HG02870 (cell line): ENCODE measurements around the gene DIAPH1.
A peak's percentile ranks its signal among the peaks of the same experiment; 100 is the strongest.

Source experiments
- ATAC-seq: cut with Tn5 transposase; IDR thresholded peaks from one replicate; pipeline ENCODE4 v1.9.1; 2021; ENCODE audit warnings: mild to moderate bottlenecking, moderate library complexity; ENCODE audit not compliant: unreplicated experiment

DIAPH1 gene

DNA sequence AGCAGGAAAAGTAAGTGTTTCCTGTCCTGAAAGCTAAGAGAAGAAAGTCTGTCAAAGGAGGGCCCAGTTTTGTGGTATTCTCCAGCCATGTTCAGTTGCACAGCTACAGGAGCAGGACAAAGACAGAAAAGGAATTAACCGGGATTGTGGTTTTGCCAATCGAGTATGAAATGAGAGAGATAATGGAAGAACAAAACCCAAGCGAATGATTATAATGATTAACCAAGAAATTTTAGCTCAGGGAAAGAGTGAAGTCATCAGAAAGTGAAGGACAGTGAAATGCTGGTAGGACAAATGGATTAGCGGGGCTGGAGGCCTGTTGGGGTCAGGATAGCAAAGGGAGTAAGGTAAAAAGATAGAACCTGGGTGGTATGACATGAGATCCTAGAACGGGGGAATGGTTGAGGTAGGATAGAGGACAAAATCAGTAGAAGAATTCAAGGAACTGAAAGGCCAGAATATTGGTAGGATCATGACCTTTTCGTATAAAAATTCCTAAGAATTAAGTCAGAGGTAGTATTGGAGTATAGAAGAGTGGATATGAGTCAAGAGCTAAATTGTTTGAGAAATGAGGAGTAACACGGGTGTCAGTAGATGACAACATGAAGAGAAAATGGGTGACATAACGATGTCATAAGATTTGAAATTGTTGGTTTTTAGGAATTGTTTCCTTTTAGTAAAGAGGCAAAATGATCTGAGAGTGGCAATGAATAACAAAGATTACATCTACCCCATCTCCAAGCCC lies 52.8 kb downstream of the DIAPH1 start:
- ATAC-seq: no peak

DNA sequence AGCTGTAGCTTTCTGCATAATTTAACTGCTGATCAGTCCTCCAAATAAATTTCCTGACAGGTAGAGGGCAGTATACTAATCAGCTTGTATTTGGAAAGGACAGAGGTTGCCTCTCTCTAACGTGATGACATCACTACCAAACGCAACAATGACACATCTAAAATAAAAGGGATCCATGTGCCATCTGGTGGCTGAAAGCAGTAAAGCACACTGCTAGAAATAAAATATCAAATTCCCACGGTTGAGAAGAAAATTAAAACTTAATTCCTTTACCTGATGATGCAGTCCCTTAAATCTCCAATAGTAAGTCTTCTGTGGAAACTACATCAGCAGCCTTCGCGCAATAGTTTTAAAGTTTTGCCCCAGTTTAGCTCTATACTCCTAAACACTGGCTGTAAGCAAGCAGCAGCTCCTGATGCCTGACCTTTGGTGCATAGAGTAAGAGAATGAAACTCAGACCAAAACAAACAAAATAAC lies 54.5 kb downstream of the DIAPH1 start:
- ATAC-seq: peak; percentile 97

DNA sequence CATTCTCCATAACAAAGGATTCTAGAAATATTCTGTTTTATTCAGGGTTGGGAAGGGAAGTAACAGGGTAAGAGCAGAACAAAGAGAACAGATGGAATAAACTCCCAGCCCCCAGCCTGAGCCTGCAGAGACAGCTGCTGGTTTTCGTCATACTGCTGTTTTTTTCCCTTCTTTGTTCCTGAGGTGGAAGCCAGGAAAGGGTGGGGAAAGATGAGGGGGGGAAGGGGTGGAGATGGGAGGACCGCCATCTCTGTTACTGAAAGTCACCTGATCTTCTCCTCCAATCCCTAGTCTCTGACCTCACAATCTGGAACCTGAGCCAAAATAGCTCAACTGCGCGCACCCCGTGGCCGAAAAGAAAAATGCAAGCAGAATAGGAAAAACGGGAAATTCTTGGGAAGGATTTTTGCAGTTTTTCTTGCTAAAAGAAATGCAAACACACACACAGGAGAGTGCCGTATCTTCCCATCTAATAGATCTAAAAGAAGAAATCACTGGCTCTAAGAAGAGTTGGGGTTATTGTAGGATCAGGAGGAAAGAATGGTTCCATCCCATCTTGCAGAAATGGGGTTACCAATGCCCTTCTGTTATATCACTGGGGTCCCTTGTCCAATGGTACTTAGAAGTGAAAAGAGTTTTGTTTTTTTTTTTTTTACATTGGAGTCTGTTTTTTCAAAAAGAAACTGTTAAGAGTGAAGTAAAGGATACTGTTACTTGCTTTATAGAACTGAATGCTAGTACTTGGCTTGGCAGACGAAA lies 57.9 kb downstream of the DIAPH1 start:
- no peak for ATAC-seq

DNA sequence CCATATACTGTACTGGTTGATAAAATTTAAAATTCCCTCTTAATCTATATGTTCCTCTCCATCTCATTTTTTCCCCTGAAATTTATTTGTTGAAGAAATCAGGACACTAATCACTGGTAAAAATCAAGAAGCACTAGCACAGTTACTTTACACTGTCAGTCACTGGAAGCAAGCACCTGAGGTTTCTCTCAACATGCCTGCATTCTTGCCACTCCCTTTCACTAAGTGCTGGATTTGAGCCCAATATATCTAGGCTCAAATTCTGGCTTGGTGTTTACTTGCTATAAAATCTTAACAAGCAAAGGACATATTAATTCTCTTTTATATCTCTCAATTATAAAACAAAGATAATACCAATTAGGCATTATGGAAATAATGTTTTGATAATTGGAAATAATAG lies 58.6 kb downstream of the DIAPH1 start:
- ATAC-seq: no peak

DNA sequence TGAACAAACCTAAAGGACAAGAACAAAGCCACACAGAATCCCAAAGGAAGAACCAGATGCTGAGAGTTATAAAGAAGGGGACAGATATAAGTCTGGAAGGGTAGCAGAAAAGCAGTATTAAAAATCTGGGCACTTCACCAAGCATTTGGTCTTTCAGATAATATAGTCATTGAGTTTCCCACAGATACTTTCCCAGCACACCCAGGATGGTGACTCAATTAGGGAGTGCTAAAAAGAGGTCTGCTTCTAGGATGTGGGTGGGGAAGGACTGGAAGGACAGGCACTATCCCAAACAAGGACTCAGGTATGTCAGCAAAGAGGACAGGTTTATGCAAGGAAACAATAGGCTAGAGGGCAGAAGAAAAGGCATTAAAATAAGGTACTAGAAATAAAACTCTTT lies 59.3 kb downstream of the DIAPH1 start:
- no peak for ATAC-seq

DNA sequence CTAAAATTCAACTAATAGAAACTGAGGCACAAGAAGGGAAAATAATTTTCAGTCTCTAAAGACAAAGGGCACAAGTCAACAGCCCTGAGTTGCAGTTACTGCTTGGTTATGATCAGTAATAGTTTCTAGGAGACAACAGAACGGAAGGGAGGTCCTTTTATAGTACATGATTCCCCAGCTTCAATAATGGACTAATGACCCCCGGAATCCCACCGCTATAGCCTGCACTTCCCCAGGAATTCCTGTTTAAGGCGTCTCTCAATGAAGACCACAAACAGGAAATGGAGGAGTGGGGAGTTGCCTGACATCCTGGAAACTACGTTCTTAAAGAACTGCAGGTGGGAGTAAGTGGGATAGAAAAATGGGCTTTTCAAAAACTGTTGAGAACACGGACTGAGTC lies 60.6 kb downstream of the DIAPH1 start:
- ATAC-seq: peak; percentile 8

DNA sequence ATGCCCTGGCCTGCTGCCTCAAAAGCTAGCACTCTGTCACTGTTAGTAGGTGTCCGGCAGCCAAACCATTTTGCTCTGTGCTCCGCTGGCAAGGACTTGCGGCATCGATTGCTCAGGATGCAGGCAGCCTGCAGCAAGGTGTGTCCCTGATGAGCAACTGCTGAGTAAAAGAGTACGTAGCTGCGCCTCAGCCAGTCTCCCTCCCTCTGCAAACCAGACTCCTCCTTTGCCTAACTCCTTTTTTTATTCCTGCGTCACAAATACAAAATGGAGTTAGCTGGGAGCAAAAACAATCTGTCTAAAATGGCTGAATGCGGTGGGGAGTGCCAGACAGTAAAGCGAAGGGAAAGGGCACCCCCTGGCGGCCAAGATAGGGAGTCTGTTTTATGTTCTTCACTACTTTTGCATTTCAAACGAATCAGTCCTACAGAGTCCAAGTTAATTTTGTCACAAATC lies 61.1 kb downstream of the DIAPH1 start:
- ATAC-seq: peak; percentile 77

DNA sequence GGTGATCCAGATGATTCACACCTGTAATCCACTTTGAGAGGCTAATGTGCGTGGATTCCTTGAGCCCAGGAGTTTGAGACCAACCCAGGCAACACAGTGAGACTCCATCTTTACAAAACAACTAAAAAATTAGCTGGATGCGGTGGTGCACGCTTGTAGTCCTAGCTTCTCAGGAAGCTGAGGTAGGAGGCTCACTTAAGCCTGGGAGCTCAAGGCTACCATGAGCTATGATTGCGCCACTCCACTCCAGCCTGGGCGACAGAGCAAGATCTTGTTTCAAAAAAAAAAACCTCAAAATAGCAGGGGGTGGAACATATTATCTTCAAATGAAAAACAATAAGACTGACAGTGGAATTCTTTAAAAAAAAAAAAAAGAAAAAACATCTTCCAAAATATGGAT lies 70.9 kb downstream of the DIAPH1 start:
- ATAC-seq: no peak

DNA sequence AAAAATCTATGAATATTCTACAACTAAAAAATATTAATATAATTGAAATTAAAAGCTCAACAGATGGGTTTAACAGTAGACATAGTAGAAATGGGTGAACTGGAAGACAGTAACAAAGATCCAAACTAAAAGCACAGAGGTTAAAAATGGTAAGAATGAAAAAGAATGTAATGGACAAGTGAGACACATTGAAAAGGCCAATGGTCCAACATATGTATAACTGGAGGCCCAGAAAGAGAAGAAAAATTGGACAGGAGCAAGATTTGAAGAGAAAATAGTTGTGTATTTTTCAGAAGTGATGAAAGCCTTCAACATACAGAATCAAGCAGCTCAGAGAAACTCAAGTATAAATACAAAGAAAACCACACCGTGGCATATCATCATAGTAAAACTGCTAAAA lies 71.3 kb downstream of the DIAPH1 start:
- no peak for ATAC-seq

DNA sequence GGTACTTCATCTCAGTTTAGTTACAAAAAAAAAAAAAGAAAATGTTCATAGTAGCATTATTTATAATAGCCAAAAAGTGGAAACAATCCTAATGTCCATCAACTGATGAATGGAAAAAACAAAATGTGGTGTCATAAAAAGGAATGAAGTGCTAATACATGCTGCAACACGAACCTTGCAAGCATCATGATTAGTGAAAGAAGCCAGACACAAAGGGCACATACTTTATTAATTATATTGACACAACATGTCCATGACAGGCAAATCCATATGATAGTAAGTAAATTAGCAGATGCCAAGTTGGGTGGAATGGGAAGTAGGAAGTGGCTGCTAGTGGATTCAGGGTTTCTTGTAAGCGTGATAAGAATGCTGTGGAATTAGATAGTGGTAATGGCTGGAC lies 75.7 kb downstream of the DIAPH1 start:
- ATAC-seq: no peak

DNA sequence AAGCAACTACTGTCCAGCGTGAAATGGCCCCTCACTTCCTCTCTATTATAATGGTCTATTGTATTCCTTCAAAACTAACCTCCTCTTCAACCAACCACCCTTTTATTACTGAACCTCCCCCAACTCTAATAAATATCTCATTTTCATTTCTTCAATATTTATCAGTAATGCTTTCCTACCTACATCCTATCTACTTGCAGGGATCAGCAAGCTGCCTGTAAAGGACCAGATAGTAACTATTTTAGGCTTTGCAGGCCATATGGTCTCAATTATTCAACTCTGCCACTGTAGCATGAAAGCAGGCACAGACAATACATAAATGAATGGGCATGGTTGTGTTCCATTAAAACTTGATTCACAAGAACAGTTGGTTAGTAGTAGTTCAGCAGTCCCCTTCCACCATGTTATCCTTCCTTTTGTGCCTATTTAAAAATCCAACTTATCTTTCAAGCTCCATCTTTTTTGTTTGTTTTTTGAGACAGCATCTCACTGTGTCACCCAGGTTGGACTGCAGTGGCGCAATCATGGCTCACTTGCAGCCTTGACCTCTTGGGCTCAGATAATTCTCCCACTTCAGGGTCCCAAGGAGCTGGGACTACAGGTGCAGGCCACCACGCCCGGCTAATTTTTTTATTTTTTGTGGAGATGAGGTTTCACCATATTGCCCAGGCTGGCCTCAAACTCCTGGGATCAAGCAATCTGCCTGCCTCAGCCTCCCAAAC lies 84.1 kb downstream of the DIAPH1 start:
- ATAC-seq: no peak

DNA sequence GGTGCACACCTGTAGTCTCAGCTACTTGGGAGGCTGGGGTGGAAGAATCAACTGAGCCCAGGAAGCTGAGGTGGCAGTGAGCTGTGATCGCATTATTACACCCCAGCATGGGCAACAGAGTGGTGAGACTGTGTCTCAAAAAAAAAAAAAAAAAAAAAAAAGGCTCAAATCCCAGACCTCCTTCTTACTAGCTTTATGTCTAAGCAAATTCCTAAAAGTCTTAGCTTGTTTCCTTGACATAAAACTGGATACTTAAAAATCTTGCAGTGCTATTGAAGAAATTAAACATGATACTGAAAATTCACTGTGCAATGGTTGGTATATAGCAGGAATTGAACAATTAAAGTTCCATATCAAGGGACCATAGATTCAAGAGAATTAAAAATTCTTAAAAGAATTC lies 84.9 kb downstream of the DIAPH1 start:
- ATAC-seq: no peak

DNA sequence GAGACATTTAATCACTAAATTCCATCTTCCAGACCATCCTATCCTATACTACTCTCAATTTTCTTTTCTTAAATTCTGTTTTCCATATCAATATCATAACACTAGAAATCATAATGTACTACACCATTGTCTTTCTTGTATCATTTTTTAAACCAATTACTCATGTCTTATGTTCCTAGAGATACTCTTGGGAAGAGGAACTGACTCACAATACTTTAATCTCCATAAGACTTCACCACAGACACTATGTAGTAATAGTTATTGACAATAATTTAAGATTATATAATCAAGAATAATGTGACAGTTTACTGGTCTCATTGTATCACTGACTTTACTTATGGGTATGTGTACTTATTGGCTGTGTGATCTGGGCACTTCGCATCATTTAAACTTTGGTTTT lies 86.1 kb downstream of the DIAPH1 start:
- ATAC-seq: no peak

DNA sequence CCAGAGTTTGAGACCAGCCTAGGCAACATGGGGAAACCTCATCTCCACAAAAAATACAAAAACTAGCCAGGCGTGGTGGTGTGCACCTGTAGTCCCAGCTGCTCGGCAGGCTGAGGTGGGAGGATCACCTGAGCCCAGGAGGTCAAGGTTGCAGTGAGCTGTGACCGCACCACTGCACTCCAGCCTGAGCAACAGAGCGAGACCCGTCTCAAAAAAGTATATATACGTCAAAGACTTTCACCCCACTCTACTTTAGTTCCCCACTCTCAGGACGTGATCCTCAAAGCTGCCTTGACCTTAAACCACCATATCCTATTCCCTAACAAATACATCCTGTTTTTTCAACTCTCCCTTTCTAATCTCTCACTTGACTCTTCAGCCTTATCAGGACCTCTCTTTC lies 88.9 kb downstream of the DIAPH1 start:
- peak; percentile 44 for ATAC-seq

DNA sequence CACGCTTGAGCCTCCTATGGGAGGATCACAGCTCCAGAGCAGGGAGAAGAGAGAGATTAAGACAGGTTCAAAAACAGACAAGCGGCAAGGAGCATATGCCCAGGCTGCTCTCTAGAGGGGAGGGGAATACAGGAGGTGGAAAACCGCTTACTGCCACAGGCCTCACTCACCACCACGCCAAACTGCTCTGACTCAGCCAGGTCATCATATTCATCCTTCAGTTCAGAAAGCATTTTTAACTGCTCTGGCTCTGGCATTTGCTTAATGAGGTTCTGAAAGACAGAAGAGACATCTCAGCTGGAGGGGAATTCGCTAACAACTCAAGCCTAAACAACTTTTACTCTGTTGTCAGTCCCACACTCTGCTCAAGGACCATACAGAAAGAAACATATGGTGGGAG lies 89.8 kb downstream of the DIAPH1 start:
- peak; percentile 64 for ATAC-seq

DNA sequence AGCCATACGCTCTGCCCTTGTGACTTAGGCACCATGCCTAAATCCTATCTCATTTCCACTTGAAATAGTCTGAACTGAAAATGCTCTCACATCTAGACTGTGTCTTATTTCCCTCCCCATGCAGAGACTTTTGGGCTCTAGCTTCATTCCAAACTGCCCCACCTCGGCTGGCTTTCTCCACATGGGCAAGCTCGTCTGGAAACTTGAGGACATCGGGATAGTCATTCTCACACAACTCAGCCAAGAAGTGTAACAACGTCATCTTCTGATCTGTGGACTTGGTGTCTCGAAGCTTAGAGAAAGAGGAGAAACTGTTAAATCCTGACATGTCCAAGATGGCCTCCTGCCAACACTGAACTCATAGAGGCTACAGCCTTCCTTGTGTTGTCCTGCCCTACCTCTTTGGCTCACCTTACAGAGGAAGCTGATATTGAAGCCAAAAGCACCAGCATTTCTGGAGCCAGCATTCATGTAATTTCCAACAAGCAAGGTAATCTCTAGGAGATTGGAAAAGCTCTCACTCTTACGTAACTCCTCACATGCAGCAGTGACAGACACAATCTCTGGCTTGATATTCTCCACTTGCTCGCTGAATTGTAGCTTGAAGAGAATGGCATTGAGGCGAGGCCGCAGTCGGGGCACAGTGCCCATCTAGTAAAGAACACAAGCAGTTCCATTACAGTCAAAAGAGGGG lies 90.4 kb downstream of the DIAPH1 start:
- ATAC-seq: no peak

DNA sequence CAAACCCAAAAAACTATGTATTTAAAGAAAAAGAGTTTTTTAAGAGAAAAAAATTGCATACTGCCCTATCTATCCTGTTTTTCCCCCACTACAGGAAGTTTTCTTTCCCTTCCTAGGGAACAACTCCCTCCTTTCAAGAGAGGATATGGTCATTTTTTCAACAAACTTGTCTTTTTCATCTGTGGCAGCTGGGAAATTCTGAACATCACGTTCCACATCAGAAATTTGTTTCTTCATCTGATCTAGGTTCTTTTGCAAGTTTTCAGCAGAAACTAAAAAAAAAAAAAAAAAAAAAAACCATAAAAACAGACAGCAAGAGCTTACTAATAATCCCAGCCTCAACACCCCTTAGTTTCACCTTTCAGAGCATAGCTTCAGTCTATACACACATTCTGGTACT lies 91.4 kb downstream of the DIAPH1 start:
- no peak for ATAC-seq

DNA sequence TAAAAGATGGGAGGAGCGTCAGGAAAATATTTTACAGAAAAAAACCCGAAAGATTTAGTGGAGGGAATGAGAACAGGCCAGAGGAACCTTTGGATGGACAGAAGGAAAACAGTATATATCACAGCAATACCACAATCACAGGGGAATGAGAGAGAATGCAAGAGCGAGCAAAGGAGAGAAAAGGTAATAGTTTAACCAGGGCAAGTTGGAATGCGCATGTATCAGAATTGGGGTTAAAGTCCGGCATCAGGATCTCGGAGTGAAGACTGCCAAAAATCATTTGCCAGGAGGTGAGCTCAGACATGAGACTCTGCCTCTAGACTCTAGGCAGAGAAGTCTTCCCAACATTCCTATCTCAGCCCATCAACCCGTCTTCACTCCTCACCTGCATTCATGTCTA lies 93.1 kb downstream of the DIAPH1 start:
- no peak for ATAC-seq

DNA sequence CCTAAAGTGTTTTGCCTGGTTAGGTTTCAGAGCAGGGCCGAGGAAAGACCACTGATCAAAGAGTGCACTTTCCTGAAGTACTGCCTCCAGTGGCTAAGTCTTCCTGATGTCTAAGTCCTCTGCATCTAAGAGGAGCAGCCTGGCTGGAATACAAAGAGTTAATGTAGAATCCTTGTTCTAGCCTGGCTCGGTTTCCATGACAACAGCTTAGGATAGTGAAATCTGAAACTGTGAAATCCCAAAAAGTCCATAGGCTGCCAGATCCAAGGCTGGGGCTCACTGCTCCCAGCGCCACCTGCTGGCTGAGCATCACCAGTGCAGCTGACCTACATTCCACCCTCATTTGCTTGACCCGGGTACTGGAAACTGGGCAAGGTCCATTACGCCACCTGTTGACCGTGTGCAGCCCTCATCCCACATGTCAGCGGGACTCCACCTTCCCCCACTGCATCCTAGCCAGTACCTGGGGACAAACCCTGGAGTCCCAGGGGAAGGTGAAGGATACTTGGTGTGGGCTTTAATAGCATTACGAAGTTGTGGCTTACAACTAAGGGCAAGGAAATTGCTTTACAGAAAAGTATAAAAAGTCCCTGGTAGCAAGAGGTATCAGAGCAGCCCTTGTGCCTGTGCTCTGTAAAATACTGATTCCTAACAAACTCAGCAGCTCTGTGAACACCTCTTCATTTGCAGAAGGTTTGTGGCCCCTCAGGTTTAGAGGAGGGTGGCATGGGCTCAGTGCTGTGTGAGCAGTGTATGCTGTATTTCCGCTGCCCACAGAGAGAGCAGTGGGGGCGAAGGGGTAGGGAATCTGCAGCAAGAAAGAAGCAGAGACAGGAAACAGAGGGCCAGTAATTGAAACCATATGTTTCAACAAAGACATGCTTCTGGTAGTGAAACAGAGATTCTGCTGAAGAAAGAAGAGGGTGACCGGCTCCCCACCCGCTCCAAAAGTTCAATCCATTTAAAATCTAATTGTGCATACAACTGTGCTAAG lies 93.9 kb downstream of the DIAPH1 start:
- peak; percentile 50 for ATAC-seq

DNA sequence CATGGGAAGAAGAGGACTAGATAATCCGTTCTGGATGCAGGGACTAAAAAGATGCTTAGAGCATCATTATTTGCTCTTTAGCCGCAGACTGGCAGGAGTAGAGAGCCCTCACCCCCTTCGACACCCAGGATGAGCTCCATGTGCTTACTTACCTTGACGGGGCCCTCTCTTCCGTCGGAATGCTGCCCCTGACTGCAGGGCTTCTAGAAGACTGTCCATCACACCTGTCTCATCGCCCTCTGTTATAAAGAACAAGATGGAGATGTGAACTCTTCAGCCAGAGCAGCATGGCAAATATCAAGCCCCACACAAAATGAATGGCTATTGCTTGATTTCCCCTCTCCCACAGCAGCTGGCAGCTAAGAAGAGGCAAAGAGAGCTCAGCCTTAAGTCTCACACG lies 94.8 kb downstream of the DIAPH1 start:
- no peak for ATAC-seq
